HG02623 (cell line): ENCODE data around the gene THAP11.

Experiments used
- ATAC-seq: cut with Tn5 transposase; IDR thresholded peaks from one replicate; pipeline ENCODE4 v1.9.1; 2021; ENCODE audit warnings: moderate library complexity; ENCODE audit not compliant: unreplicated experiment

The THAP11 gene

DNA sequence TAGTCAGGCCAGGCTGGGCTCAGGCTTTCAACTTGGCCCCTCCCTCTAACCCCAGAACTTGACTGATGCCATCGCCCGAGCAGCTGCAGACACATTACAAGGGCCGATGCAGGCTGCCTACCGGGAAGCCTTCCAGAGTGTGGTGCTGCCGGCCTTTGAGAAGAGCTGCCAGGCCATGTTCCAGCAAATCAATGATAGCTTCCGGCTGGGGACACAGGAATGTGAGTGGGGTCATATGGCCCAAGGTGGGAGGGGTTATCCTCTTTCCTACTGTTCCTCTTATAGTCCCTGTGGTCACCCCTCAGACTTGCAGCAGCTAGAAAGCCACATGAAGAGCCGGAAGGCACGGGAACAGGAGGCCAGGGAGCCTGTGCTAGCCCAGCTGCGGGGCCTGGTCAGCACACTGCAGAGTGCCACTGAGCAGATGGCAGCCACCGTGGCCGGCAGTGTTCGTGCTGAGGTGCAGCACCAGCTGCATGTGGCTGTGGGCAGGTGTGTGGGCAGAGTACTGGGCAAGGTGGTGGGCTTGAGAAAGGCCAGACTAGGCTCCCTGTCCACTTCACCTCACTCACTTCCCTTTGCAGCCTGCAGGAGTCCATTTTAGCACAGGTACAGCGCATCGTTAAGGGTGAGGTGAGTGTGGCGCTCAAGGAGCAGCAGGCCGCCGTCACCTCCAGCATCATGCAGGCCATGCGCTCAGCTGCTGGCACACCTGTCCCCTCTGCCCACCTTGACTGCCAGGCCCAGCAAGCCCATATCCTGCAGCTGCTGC is 40.4 kb downstream of the THAP11 start:
- no peak for ATAC-seq

DNA sequence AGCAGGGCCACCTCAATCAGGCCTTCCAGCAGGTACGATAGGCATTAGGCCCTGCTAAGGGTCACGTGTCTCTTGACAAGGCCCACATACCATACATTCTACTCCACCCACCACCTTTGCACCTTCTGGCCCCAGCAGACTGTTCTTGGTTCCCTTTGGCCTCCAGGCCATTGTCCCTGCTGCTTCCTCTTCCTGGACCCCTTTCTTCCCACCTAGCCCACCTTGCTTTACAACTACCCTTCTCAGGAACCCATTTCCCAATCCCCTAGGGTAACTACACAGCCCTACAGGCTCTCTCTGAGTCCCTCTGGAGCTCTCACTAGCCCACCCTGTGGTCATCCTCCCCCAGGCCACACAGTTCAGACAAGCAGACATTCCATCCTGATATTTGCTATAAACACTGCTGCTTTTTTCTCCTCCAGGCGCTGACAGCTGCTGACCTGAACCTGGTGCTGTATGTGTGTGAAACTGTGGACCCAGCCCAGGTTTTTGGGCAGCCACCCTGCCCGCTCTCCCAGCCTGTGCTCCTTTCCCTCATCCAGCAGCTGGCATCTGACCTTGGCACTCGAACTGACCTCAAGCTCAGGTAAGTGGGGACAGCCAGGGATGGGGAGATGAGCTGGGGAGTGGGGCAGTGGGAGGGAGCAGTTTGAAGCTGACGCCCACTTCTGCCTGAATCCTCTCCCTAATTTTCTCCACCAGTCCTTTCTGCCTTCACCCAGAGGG is 41.2 kb downstream of the THAP11 start:
- ATAC-seq = no peak

DNA sequence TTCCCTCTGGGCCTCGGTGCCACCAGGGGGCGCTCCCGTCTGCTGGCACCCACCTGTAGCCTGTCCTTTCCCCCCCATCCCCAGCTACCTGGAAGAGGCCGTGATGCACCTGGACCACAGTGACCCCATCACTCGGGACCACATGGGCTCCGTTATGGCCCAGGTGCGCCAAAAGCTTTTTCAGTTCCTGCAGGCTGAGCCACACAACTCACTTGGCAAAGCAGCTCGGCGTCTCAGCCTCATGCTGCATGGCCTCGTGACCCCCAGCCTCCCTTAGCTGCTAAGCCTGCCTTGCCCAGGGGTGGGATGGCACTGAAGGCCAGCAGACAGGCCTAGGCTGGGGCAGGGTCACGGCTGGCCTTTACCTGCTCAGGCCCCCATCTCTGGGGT is 41.7 kb downstream of the THAP11 start:
- no peak for ATAC-seq

DNA sequence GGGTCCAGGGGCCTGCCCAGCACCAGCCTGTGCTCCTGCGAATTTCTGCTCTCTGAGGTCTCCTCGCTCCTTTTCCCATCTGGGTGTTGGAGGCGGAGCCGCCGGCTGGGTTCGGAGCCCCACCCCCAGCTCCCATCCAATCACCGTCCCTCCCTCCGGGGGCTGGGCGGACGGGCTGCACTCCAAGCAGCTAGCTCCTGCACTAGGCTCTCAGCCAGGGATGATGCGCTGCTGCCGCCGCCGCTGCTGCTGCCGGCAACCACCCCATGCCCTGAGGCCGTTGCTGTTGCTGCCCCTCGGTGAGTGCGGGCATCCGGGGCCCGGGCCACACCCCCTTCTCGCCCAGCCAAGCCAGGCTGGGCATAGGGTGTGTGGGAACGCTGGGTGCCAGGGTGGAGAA is 42.6 kb downstream of the THAP11 start, which contains the start of gene NRN1L:
NRN1L (plus strand) TSS at position 202 of the 400 bp plus-strand sequence; CDS start at position 221, 19 bp downstream.
- no peak for ATAC-seq

DNA sequence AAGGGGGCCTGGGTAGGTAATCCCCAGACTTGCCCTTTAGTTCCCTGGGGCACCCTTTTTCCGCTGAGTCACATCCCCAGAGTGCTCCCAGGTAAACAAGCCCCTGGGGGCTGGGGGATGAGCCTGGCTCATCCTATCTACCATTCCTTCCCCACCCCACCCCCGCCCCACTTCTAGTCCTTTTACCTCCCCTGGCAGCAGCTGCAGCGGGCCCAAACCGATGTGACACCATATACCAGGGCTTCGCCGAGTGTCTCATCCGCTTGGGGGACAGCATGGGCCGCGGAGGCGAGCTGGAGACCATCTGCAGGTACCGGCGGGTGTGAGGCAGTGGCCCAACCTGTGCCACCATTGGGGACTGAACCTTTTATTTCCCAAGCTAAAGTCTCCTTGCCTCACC is 43.4 kb downstream of the THAP11 start:
- no peak for ATAC-seq

DNA sequence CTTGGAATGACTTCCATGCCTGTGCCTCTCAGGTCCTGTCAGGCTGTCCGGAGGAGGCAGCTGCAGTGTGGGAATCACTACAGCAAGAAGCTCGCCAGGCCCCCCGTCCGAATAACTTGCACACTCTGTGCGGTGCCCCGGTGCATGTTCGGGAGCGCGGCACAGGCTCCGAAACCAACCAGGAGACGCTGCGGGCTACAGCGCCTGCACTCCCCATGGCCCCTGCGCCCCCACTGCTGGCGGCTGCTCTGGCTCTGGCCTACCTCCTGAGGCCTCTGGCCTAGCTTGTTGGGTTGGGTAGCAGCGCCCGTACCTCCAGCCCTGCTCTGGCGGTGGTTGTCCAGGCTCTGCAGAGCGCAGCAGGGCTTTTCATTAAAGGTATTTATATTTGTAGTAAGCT is 43.9 kb downstream of the THAP11 start:
- no peak for ATAC-seq

DNA sequence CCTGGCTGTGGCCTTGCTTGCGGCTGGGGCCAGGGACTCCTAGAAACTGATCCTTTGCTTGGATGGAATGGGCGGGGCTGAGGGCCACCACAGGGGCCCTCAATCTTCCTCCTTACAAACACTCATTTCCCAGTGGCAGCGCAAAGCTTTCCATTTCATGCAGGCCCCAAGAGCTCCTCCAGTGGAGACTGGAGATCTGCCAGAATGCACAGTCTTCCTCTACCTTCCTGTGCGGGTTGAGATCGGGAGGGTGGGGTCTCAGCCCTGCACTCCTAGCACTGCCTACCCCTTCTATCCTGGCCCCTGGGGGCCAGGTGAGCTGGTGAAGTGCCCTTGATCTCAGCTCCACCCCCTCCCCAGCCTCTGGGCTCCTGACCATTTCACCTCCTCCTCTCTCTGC is 44.3 kb downstream of the THAP11 start:
- ATAC-seq = no peak

DNA sequence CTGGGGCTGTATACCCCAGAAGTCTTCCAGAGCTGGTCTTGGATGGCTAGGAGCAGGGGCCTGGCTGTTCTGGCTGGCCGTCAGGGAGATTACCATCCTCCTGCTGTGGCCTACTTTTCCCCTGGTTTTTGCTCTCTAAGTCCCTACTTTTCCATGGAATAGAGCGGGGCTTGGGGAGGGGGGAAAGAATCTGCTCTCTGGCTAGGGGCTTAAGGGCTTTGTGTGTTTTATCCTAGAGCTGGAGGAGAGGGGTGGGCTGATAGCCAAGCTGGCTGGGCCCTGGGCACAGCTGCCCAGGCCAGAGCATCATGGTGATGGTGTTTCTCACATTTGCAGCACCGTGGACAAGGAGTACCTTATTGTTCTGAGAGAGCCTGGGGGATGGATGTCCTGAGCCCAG is 46.2 kb downstream of the THAP11 start:
- no peak for ATAC-seq

DNA sequence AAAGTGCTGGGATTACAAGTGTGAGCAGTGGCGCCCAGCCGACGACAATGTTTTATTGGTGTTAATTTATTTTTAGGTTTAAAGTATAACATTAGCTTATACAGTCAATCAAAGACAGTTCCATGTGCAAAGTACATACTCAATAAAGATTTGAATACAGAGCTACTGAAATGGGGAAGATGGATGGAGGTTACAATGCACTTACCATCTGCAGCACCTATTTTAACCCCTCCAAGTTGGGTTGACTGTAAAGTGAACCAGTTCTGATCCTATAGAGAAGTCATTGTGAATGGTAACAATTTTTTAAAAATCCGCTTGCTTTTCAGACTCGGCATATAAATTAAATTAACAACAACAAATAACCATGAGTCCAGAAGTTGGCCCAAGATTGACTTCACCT is 50.3 kb downstream of the THAP11 start:
- ATAC-seq = no peak

DNA sequence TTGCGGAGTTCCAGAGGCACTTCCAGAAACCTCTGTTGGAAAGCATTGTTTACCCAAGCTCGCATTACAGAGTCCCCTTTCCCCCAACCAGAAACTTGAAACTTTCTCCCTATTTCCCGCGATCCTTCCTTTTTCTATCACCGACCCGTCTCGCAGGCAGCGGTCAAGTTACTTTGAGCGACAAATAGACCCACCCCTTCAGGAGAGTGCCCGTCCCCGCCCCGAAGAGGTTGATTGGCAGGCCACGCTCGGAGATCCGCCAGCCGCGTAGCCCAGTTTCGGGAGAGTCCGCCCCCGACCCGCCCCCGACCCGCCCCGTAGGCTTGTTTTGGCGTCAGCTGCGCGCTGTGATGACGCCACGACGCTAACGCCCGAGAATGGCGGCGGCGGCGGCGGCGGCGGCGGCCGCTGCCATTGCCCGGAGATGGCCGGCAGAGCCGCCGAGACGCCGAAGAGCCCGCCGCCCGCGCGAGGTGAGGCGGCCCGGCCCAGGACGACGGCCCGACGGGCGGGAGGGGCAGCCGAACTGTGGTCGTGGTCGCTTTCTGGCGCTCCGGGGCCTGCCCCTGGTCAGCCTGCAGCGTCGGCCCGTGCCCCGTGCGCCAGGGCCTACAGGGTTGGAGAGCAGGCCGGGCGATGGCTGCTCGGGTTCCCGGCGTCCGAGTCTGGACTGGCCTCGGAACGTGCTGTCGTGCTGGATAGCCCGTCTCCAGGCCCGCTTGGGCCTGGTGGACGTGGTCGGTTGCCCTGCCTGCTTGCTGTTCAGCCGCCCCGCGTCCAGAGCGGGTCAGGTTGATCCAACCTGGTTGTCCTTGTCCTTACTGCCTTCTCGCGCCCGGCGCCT is 51.0 kb downstream of the THAP11 start, which contains the start of gene PSKH1:
PSKH1 (plus strand) TSS at position 356 of the 844 bp plus-strand sequence. CDS start 15,496 bp downstream, outside the sequence.
- ATAC-seq = peak; percentile 85
